ENCODE measurements around the gene HOXC12.

The HOXC12 gene

DNA sequence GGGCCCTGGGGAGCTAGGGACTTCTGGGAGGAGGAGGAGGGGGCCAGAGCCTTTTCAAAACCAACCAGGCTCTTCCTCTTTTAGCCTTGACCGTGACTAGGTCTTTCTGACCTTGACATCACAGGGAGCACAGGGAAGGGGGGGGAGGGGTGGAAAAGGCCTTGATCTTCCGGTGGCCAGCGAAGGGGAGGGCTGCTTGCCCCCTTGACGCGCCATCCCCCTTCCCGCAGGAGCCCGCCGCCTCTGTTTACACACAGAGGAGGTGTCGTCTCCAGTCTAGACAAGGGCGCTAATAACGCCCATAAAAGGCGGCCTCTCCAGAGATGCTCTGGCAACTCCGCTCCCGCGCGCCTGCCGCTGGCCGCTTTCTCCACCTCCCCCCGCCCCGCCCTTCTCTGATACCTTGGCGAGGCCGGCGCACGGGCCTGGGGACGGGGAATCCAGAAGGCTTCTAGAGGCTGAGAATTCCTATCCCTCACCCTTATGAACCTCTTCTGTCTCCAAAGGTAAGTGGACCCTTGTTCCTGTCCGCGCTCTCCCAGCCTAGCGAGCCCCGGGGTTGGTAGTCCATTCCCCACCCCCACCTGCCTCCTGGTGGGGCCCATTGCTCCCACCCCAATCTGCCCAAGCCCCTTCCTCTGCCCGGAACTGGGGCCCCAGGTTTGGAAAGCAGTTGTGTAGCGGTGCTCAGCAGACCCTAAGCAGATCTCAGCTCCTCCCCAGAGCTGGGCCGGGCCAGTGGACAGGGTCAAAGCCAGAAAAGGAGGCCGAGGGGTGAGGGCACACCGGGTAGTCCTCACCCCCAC, 4.9 kb upstream of the HOXC12 start:
- Histone ChIP-seq H3K9ac (ENCODE audit: low read length) (no peak overlapping the region), H3K9me3 (ENCODE audit: insufficient read depth, low read length) (no peaks in the 10 kb centered on the region), H3K36me3 (replicated peaks; ENCODE audit: low read depth, low read length) (no peaks in the 10 kb centered on the region), H3K79me2 (ENCODE audit: low read length) (no peaks in the 10 kb centered on the region), H3K27me3 (ENCODE audit: low read depth, low read length) (peaks cover 24% of the 10 kb centered on the region), H4K20me1 (ENCODE audit: insufficient read depth, low read length) (no peaks in the 10 kb centered on the region), H3K4me3 (ENCODE audit: low read length) (no peak overlapping the region), H2AFZ (ENCODE audit: low read depth, low read length) (no peak overlapping the region), H3K4me2 (ENCODE audit: low read length) (no peak overlapping the region), H3K4me1 (ENCODE audit: low read length) (no peaks in the 10 kb centered on the region), H3K27ac (ENCODE audit: low read length) (no peak overlapping the region)
- TF ChIP-seq, protein P1, sequence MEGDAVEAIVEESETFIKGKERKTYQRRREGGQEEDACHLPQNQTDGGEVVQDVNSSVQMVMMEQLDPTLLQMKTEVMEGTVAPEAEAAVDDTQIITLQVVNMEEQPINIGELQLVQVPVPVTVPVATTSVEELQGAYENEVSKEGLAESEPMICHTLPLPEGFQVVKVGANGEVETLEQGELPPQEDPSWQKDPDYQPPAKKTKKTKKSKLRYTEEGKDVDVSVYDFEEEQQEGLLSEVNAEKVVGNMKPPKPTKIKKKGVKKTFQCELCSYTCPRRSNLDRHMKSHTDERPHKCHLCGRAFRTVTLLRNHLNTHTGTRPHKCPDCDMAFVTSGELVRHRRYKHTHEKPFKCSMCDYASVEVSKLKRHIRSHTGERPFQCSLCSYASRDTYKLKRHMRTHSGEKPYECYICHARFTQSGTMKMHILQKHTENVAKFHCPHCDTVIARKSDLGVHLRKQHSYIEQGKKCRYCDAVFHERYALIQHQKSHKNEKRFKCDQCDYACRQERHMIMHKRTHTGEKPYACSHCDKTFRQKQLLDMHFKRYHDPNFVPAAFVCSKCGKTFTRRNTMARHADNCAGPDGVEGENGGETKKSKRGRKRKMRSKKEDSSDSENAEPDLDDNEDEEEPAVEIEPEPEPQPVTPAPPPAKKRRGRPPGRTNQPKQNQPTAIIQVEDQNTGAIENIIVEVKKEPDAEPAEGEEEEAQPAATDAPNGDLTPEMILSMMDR (IDR thresholded peaks at IDR 0.05; ENCODE audit: low read depth, low read length): no peak
- no peak for TF ChIP-seq EZH2phosphoT487 (IDR thresholded peaks at IDR 0.05; ENCODE audit: low read depth)

DNA sequence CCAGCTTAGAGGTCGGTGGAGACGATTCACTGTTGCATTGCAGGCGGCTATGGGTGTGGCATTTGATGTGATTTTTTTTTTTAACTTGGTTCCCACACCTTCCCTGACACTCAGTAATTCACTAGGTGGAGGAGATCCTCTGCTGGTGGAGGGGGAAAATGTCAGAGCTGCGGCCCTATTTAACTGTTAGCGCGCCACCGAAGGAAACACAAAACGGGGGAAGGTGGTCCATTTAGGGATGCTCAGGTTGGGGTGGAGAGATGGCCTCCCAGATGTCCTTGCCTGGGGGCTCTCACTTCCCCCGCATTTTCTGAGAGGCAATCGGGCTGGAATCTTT, 4.3 kb upstream of the HOXC12 start:
- H3K27me3 ChIP-seq (ENCODE audit: low read depth, low read length): peaks cover 24% of the 10 kb centered on the region
- H3K79me2 ChIP-seq (ENCODE audit: low read length): no peaks in the 10 kb centered on the region
- TF ChIP-seq EZH2phosphoT487 (IDR thresholded peaks at IDR 0.05; ENCODE audit: low read depth): no peak
- TF ChIP-seq, protein P1 (IDR thresholded peaks at IDR 0.05; ENCODE audit: low read depth, low read length): 0 out of 2 replicates have a peak, but pooled peaks have one; percentile 16
- no peak overlapping the region for H2AFZ ChIP-seq (ENCODE audit: low read depth, low read length)
- no peak overlapping the region for H3K4me3 ChIP-seq (ENCODE audit: low read length)
- H4K20me1 ChIP-seq (ENCODE audit: insufficient read depth, low read length): no peaks in the 10 kb centered on the region
- no peak overlapping the region for H3K9ac ChIP-seq (ENCODE audit: low read length)
- no peak overlapping the region for H3K4me2 ChIP-seq (ENCODE audit: low read length)
- no peaks in the 10 kb centered on the region for H3K4me1 ChIP-seq (ENCODE audit: low read length)
- H3K9me3 ChIP-seq (ENCODE audit: insufficient read depth, low read length): no peaks in the 10 kb centered on the region
- H3K27ac ChIP-seq (ENCODE audit: low read length): no peak overlapping the region
- H3K36me3 ChIP-seq (replicated peaks; ENCODE audit: low read depth, low read length): no peaks in the 10 kb centered on the region

DNA sequence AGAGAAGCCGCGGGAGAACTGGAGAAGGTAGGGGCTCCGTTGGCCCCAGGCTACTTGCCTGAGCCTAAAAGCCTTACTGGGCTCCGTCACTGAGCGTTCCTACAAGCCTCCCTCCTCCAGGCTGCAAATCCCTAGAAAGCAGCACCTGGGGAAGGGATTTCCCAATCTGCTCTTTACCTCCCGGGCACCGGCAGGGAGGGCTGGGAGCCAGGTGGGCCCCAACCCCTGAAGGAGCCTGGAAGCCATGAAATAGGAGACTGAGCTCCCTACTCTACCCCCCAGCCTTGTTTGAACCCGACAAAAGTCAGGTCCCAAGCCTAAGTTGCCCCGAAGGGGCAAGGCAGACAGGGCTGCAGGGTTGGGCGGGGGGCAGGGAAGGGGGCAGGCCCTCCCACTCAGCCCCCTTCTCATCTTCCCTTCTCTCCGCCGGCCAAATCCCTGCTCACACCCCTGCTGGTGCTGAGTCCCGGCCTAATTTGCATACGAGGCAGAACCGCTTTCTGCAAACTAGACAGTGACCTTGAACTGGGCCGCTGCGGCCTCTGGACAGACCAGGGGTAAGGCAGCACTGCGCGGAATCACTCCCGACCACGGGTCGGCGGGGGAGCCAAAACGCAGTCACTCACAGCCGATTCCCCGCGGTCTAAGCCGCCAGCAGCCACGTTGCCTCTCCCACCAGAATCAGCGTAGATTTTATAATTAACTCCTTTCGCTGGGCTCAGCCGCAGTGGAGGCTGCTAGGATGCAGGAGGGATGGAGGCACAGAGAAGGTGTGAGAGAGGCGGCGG, 3.7 kb upstream of the HOXC12 start:
- Histone ChIP-seq H3K4me1 (ENCODE audit: low read length) (no peaks in the 10 kb centered on the region; the same call in 1 of the 2 replicates), H3K9me3 (ENCODE audit: insufficient read depth, low read length) (no peaks in the 10 kb centered on the region), H3K4me2 (ENCODE audit: low read length) (no peak overlapping the region), H3K9ac (ENCODE audit: low read length) (no peak overlapping the region), H3K36me3 (replicated peaks; ENCODE audit: low read depth, low read length) (no peaks in the 10 kb centered on the region), H3K4me3 (ENCODE audit: low read length) (no peak overlapping the region), H3K27me3 (ENCODE audit: low read depth, low read length) (peaks cover 18% of the 10 kb centered on the region), H4K20me1 (ENCODE audit: insufficient read depth, low read length) (no peaks in the 10 kb centered on the region), H3K27ac (ENCODE audit: low read length) (no peak overlapping the region), H3K79me2 (ENCODE audit: low read length) (no peaks in the 10 kb centered on the region), H2AFZ (ENCODE audit: low read depth, low read length) (no peak overlapping the region)
- TF ChIP-seq, protein P1 (IDR thresholded peaks at IDR 0.05; ENCODE audit: low read depth, low read length): no peak
- no peak for TF ChIP-seq EZH2phosphoT487 (IDR thresholded peaks at IDR 0.05; ENCODE audit: low read depth)

DNA sequence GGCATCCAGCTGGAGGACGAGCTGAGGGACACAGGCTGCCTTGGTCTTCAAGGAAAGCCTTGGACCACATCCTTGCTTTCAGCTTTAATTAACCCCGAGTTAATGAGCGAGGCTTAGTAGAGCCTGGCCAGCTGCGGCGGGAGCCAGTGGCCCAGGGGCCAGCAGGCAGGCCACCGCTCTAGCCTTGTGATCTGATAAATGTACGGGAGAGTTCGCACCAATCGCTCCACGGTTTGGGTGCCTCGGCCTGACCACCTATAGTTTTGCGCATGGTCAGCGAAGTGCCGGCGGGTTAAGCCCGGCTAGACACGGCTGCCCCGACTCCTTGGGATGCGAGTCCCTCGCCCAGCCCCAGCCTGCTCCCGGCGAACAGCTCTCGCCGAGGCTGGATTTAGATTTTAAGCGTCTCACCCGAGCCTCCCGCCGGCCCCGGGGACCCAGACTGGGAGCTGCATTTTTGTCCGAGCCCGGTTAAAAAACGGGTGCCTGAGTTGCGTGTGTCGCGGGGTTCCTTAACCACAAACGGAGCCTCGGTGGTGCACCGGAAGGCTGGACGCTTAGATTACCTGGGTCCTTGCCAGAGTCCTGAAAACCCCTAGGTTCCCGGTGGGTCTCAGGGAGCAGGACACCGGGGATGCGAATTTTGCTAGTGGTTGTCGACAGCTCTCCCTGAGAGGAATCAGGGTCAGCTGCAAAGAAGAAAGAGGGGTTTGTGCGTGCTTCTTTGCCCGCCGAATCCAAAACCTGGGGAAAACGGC, 2.9 kb upstream of the HOXC12 start:
- H3K27ac ChIP-seq (ENCODE audit: low read length): no peak overlapping the region
- no peak overlapping the region for H2AFZ ChIP-seq (ENCODE audit: low read depth, low read length)
- H3K36me3 ChIP-seq (replicated peaks; ENCODE audit: low read depth, low read length): no peaks in the 10 kb centered on the region
- H3K27me3 ChIP-seq (ENCODE audit: low read depth, low read length): peaks cover 17% of the 10 kb centered on the region
- no peaks in the 10 kb centered on the region for H3K79me2 ChIP-seq (ENCODE audit: low read length)
- H3K4me2 ChIP-seq (ENCODE audit: low read length): no peak overlapping the region
- no peak overlapping the region for H3K9ac ChIP-seq (ENCODE audit: low read length)
- H4K20me1 ChIP-seq (ENCODE audit: insufficient read depth, low read length): no peaks in the 10 kb centered on the region
- no peak overlapping the region for H3K4me3 ChIP-seq (ENCODE audit: low read length)
- H3K9me3 ChIP-seq (ENCODE audit: insufficient read depth, low read length): no peaks in the 10 kb centered on the region
- TF ChIP-seq EZH2phosphoT487 (IDR thresholded peaks at IDR 0.05; ENCODE audit: low read depth): no peak
- TF ChIP-seq, protein P1 (IDR thresholded peaks at IDR 0.05; ENCODE audit: low read depth, low read length): no peak
- H3K4me1 ChIP-seq (ENCODE audit: low read length): peaks cover 8% of the 10 kb centered on the region

Data from OCI-LY3 (cell line).